HUDEP-2 (cell line): ENCODE data around the gene TP73.

Experiments
- DNase-seq, 76 experiments: peaks; one replicate each; lab custom pipeline; 2025; ENCODE audit not compliant: unreplicated experiment in 76 of 76; lab: John Stamatoyannopoulos, UW

Gene TP73

GRCh38 chr1:3749512-3749911 is 97.2 kb downstream of the TP73 start:
- no peak for DNase-seq

- DNase-seq: peak in 65 of 76 experiments; percentile 12 to 89 (median 58)
Measured at GRCh38 chr1:3750741-3751140, 98.4 kb downstream of the TP73 start.

- DNase-seq: no peak
Measured at GRCh38 chr1:3752400-3752945, 100.2 kb downstream of the TP73 start, which contains the start of gene CCDC27. Gene CCDC27 (plus strand): TSS chr1:3752450. CDS start chr1:3752482, 32 bp downstream.

GRCh38 chr1:3753656-3754454 is 101.5 kb downstream of the TP73 start:
- DNase-seq: no peak

GRCh38 chr1:3756394-3756793 is 104.1 kb downstream of the TP73 start:
- DNase-seq: no peak

GRCh38 chr1:3759164-3759563 is 106.8 kb downstream of the TP73 start:
- DNase-seq: no peak

GRCh38 chr1:3759796-3760195 is 107.5 kb downstream of the TP73 start:
- DNase-seq: peak in 73 of 76 experiments; percentile 35 to 94 (median 73)

GRCh38 chr1:3761296-3762010 is 109.1 kb downstream of the TP73 start:
- no peak for DNase-seq

- no peak for DNase-seq
Measured at GRCh38 chr1:3762151-3762872, 110.0 kb downstream of the TP73 start.

GRCh38 chr1:3762873-3763228 is 110.5 kb downstream of the TP73 start:
- DNase-seq: no peak

GRCh38 chr1:3763351-3764125 is 111.2 kb downstream of the TP73 start:
- DNase-seq: no peak

- DNase-seq: no peak
Measured at GRCh38 chr1:3767328-3767925, 115.1 kb downstream of the TP73 start.

- no peak for DNase-seq
Measured at GRCh38 chr1:3768811-3769390, 116.6 kb downstream of the TP73 start.

- no peak for DNase-seq
Measured at GRCh38 chr1:3770047-3770765, 117.9 kb downstream of the TP73 start.

- DNase-seq: peak in 44 of 76 experiments; percentile 8 to 58 (median 38)
Measured at GRCh38 chr1:3771108-3772026, 119.1 kb downstream of the TP73 start.

GRCh38 chr1:3772027-3772714 is 119.9 kb downstream of the TP73 start:
- DNase-seq: peak in 74 of 76 experiments; percentile 38 to 97 (median 92)
